Esophagus squamous epithelium (tissue), 5 donors: ENCODE results near the gene TRIM24. TPM values are rescaled to one million over a fixed set of nuclear protein-coding genes. Genes with fewer than 3 reads are reported as not detected.
"Not testable (repeated sequence)": the region's sequence is repeated elsewhere in the genome, so short reads cannot be mapped to it uniquely, and the experiment has no call there.

Source experiments
- DNase-seq: peaks from one replicate; lab custom pipeline; 2025; lab: John Stamatoyannopoulos, UW
- H3K27ac ChIP-seq, 4 donors: fragments of 200-600 bp; sonication (generic); one replicate each; pipeline ENCODE4 v1.5.1; 2016 to 2019; ENCODE audit warnings: mild to moderate bottlenecking in 1 of 4
- H3K27me3 ChIP-seq, 4 donors: fragments of 200-600 bp; sonication (generic); 1 replicate in 3 of 4; 2 replicates in 1 of 4; pipeline versions ENCODE4 v1.5.1 to v1.6.0; 2017 to 2021; ENCODE audit warnings: antibody characterized with exemption in 1 of 4
- H3K36me3 ChIP-seq, 3 donors: fragments of 200-600 bp; sonication (generic); one replicate each; pipeline ENCODE4 v1.5.1; 2016 to 2019
- H3K4me1 ChIP-seq, 3 donors: fragments of 200-600 bp; sonication (generic); one replicate each; pipeline ENCODE4 v1.5.1; 2017 to 2019
- H3K4me3 ChIP-seq, 4 donors: fragments of 200-600 bp; sonication (generic); 1 replicate in 3 of 4; 2 replicates in 1 of 4; pipeline ENCODE4 v1.5.1; 2016 to 2019; ENCODE audit warnings: mild to moderate bottlenecking in 2 of 4, moderate library complexity in 1 of 4
- H3K9me3 ChIP-seq, 3 donors: fragments of 200-600 bp; sonication (generic); one replicate each; pipeline ENCODE4 v1.5.1; 2016 to 2019
- POLR2A ChIP-seq, 4 donors: fragments of 450-650 bp; IDR thresholded peaks; one replicate each; pipeline ENCODE4 v1.6.1; 2017; ENCODE audit warnings: antibody characterized with exemption in 4 of 4, mild to moderate bottlenecking in 4 of 4, moderate library complexity in 3 of 4
- WGBS, 2 donors: methylation state at CpG; one replicate each; pipeline ENCODE4 v1.1.5; 2018; 5-methylcytosine and 5-hydroxymethylcytosine counted together
- intact Hi-C: fragments of 100-400 bp; cut with DNase I; formaldehyde crosslinking; loops from one replicate; pipeline ENCODE4 v1.15.0; 2022
- total RNA-seq, 4 donors: library from RNA; depleted of rRNA; stranded (reverse); fragments of >200 nt; gene quantifications; one replicate each; pipeline ENCODE4 v1.1.0, GENCODE V29; 2016
- TF ChIP-seq, protein P1 (sequence below), 6 experiments: fragments of 450-650 bp in 4 of 6; fragments of 200-600 bp in 2 of 6; sonication (generic) in 2 of 6; IDR thresholded peaks; one replicate each; pipeline ENCODE4 v1.5.1; 2016 to 2019; ENCODE audit warnings: antibody characterized with exemption in 6 of 6, mild to moderate bottlenecking in 4 of 6, moderate library complexity in 4 of 6
- donor health status: DM: yes; HTN: yes; CAD: no.

Gene TRIM24
- total RNA-seq, 4 donors from 2014 or later, result 8.3 to 17.5 (median 15.0) TPM

DNA sequence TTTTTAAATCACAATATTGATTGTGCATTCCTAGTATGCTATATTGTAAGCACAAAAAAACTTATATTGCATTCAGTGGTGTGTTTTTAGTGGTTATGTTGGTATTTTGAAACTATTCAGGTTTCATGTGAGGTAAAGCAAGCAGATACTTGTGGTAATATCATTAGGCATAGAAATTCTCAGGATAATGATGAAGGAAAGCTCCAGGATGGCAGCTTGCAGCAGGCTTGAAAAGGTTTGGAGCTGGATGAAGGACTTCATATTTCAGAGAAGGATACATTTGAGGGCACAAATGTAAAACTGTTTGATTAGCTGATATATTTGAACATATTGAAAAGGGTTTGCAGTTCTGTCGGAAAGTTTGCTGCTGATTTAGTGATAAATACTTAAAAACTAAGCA lies 17.5 kb downstream of the TRIM24 start:
- no peak for DNase-seq
- intact Hi-C loops, result no loop called here
- H3K27ac ChIP-seq, result no peak overlapping the region
- WGBS, 2 donors, result 83 to 84% methylated on average over 1 of the region's 1 CpG
- H3K27me3 ChIP-seq, result no peaks in the 10 kb centered on the region
- no peaks in the 10 kb centered on the region for H3K36me3 ChIP-seq
- no peaks in the 10 kb centered on the region for H3K9me3 ChIP-seq
- H3K4me1 ChIP-seq, result peaks cover 0 to 7% (median 0%) of the 10 kb centered on the region in 3 donors
- TF ChIP-seq, protein P1, sequence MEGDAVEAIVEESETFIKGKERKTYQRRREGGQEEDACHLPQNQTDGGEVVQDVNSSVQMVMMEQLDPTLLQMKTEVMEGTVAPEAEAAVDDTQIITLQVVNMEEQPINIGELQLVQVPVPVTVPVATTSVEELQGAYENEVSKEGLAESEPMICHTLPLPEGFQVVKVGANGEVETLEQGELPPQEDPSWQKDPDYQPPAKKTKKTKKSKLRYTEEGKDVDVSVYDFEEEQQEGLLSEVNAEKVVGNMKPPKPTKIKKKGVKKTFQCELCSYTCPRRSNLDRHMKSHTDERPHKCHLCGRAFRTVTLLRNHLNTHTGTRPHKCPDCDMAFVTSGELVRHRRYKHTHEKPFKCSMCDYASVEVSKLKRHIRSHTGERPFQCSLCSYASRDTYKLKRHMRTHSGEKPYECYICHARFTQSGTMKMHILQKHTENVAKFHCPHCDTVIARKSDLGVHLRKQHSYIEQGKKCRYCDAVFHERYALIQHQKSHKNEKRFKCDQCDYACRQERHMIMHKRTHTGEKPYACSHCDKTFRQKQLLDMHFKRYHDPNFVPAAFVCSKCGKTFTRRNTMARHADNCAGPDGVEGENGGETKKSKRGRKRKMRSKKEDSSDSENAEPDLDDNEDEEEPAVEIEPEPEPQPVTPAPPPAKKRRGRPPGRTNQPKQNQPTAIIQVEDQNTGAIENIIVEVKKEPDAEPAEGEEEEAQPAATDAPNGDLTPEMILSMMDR (IDR thresholded peaks at IDR 0.05), result no peak
- no peak for TF ChIP-seq POLR2A (IDR thresholded peaks at IDR 0.05)
- no peak overlapping the region for H3K4me3 ChIP-seq

DNA sequence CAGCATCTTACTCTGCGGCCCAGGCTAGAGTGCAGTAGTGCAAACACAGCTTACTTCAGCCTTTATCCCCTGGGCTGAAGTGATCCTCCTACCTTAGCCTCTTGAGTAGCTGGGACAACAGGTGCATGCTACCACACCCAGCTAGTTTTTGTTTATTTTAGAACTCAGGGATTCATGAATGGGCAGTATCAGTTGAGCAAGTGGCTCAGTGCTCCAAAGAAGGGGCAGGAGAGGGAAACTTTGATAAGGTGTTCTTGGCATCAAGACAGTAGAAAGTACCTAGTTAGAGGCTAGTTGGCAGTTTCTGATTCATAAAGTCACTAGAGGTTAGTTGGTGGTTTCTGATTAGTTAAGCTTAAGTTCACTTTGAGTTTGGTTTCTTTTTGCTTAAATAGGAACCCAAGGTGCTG lies 18.4 kb downstream of the TRIM24 start:
- H3K27me3 ChIP-seq, result no peaks in the 10 kb centered on the region
- no peaks in the 10 kb centered on the region for H3K9me3 ChIP-seq
- DNase-seq, result no peak
- TF ChIP-seq, protein P1 (IDR thresholded peaks at IDR 0.05), result no peak
- no peak for TF ChIP-seq POLR2A (IDR thresholded peaks at IDR 0.05)
- H3K27ac ChIP-seq, result no peak overlapping the region
- peaks cover 0 to 7% (median 0%) of the 10 kb centered on the region in 3 donors for H3K4me1 ChIP-seq
- intact Hi-C loops, result no loop called here
- no peaks in the 10 kb centered on the region for H3K36me3 ChIP-seq
- no peak overlapping the region for H3K4me3 ChIP-seq
- WGBS, 2 donors, result 82 to 88% methylated on average over 1 of the region's 1 CpG

DNA sequence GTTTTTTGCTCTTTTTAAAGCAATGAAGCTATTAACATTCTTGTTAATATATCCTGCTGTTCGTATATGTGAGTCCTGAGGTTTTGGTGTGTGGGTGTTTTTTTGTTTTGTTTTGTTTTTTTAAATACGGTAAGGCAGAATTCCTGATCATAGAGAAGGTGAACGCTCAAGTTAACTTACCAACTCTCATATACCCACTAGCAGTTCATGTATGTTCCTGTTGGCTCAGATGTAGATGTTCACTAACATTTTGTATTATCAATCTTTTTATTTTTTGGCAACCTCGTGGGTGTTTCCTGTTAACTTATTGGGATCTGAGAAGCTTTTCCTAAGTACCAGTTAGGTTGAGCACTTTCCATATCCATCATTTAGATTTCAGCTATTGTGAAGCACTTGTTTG lies 20.5 kb downstream of the TRIM24 start:
- H3K27me3 ChIP-seq, result no peaks in the 10 kb centered on the region
- TF ChIP-seq, protein P1 (IDR thresholded peaks at IDR 0.05), result no peak
- no peak for TF ChIP-seq POLR2A (IDR thresholded peaks at IDR 0.05)
- intact Hi-C loops, result no loop called here
- no peaks in the 10 kb centered on the region for H3K9me3 ChIP-seq
- no peak overlapping the region for H3K27ac ChIP-seq
- H3K4me1 ChIP-seq, result no peaks in the 10 kb centered on the region
- DNase-seq, result no peak
- H3K4me3 ChIP-seq, result no peak overlapping the region
- 61 to 67% methylated on average over 4 of the region's 4 CpGs for WGBS, 2 donors
- no peaks in the 10 kb centered on the region for H3K36me3 ChIP-seq

DNA sequence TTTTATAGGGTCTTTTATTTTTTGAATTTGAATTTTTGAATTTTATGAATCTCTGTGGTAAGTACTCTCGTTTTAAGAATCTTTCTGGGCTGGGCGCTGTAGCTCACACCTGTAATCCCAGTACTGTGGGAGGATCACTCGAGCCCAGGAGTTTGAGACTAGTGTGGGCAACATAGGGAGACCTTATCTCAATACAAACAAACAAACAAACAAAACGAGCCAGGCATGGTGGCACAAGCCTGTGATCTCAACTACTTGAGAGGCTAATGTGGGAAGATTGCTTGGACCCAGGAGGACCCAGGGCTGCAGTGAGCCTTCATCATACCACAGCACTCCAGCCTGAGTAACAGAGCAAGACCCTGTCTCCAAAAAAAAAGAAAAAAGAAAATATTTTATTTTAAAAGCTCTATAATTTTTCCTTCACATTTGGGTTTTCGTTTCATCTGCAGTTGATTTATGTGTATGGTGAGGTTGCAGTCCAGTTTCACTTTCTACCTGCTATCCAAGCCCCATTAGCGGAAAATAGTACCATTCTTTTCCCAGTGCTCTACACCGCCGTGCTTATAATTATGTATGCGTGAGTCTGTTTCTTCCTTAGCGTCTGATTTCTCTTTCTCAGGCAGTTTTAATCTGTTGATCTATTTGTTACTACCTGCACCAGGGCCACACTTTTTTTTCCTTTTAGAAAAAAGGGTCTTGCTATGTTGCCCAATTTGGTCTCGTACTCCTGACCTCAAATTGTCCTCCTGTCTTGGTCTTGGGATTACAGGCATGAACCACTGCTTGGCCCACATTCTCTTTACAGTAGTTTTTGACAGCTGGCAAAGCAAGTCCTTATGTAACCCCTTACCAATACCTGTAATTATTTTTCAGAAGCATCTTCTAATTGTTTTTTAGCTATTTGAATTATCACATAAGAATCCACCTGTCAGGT lies 21.7 kb downstream of the TRIM24 start:
- intact Hi-C loops, result no loop called here
- Histone ChIP-seq H3K4me3 (no peak overlapping the region), H3K27ac (no peak overlapping the region), H3K9me3 (no peaks in the 10 kb centered on the region), H3K4me1 (no peaks in the 10 kb centered on the region), H3K36me3 (no peaks in the 10 kb centered on the region), H3K27me3 (no peaks in the 10 kb centered on the region)
- TF ChIP-seq POLR2A (IDR thresholded peaks at IDR 0.05), result no peak
- TF ChIP-seq, protein P1 (IDR thresholded peaks at IDR 0.05), result no peak
- 73 to 84% methylated on average over 10 to 11 of the region's 11 CpGs for WGBS, 2 donors
- no peak for DNase-seq

DNA sequence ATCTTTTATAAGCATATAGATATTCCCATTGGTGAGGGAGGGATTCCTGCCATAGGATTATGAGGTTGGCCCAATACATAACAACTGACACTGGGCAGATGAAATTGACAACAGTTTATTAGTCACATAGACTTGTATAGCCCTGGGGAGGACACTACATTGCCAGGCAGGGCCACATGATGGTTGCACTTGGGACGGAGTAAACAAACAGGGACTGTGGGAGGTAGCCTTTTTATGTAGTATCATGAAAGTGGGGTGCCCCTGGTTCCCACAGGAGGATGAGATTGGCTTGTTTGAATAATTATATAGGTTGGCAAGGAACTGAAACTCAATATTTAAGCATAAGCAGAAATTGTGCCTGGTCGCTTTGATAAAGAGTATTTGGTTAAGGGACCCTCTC lies 23.5 kb downstream of the TRIM24 start:
- intact Hi-C loops, result no loop called here
- Histone ChIP-seq H3K27me3 (no peaks in the 10 kb centered on the region), H3K4me3 (no peak overlapping the region), H3K4me1 (no peaks in the 10 kb centered on the region), H3K9me3 (no peaks in the 10 kb centered on the region), H3K36me3 (no peaks in the 10 kb centered on the region), H3K27ac (no peak overlapping the region)
- 85 to 94% methylated on average over 2 of the region's 2 CpGs for WGBS, 2 donors
- DNase-seq, result no peak
- TF ChIP-seq, protein P1 (IDR thresholded peaks at IDR 0.05), result no peak
- TF ChIP-seq POLR2A (IDR thresholded peaks at IDR 0.05), result no peak

DNA sequence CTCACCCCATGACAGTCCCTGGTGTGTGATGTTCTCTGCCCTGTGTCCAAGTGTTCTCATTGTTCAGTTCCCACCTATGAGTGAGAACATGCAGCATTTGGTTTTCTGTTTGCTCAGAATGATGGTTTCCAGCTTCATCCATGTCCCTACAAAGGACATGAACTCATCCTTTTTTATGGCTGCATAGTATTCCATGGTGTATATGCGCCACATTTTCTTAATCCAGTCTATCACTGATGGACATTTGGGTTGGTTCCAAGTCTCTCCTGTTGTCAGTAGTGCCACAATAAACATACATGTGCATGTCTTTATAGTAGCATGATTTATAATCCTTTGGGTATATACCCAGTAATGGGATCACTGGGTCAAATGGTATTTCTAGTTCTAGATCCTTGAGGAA lies 25.4 kb downstream of the TRIM24 start:
- H3K27me3 ChIP-seq, H3K9me3 ChIP-seq, intact Hi-C loops, H3K27ac ChIP-seq, DNase-seq, H3K36me3 ChIP-seq, H3K4me1 ChIP-seq, H3K4me3 ChIP-seq: not testable (repeated sequence)
- 89 to 100% methylated on average over 1 of the region's 1 CpG for WGBS, 2 donors

DNA sequence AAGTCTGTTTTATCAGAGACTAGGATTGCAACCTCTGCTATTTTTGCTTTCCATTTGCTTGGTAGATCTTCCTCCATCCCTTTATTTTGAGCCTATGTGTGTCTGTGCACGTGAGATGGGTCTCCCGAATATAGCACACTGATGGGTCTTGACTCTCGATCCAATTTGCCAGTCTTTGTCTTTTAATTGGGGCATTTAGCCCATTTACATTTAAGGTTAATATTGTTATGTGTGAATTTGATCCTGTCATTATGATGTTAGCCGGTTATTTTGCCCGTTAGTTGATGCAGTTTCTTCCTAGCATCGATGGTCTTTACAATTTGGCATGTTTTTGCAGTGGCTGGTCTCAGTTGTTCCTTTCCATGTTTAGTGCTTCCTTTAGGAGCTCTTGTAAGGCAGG lies 29.1 kb downstream of the TRIM24 start:
- H3K4me1 ChIP-seq, H3K27me3 ChIP-seq, DNase-seq, intact Hi-C loops, H3K27ac ChIP-seq, H3K4me3 ChIP-seq, H3K9me3 ChIP-seq, H3K36me3 ChIP-seq: not testable (repeated sequence)
- WGBS, 2 donors, result 98% methylated on average over 6 of the region's 6 CpGs
